ENCODE data around the gene SERHL2. TPM values are rescaled to one million over a fixed set of nuclear protein-coding genes. Genes with fewer than 3 reads are reported as not detected.
A peak's percentile ranks its signal among the peaks of the same experiment; 100 is the strongest.

SERHL2 gene
- total RNA-seq, 8 experiments from 2014 or later = 0.54 to 3.0 (median 1.9) TPM

GRCh38 chr22:42620084-42620483 lies 66.3 kb downstream of the SERHL2 start:
- in situ Hi-C loops (cut with MboI; ENCODE audit: low pct_unique_long_range_greater_than_20kb in 2 of 9, low sequenced_read_pairs in 9 of 9, unreplicated experiment in 9 of 9) = no loop called here
- H3K4me3 ChIP-seq = no peak overlapping the region
- no peak overlapping the region for H3K27ac ChIP-seq
- no peak for ATAC-seq (replicated peaks in 6 of 8)
- 100% methylated on average over 1 to 2 of the region's 4 CpGs; no CpG with 5 or more reads in 8 of the 10 experiments for WGBS, 10 experiments
- peaks cover 7% of the 10 kb centered on the region in 2 donors for H3K4me1 ChIP-seq (replicated peaks in 1 of 2)

- no peak overlapping the region for H3K27ac ChIP-seq
- ATAC-seq (replicated peaks in 6 of 8) = peak; percentile 81 to 97 (median 84)
- in situ Hi-C loops (cut with MboI; ENCODE audit: low pct_unique_long_range_greater_than_20kb in 2 of 9, low sequenced_read_pairs in 9 of 9, unreplicated experiment in 9 of 9) = no loop called here
- H3K4me1 ChIP-seq (replicated peaks in 1 of 2) = no peaks in the 10 kb centered on the region
- H3K4me3 ChIP-seq = no peak overlapping the region
- 0 to 40% (median 11%) methylated on average over 1 to 3 of the region's 11 CpGs; no CpG with 5 or more reads in 5 of the 10 experiments for WGBS, 10 experiments
These were observed 67.8 kb downstream of the SERHL2 start for GRCh38 chr22:42621505-42622002.

DNA sequence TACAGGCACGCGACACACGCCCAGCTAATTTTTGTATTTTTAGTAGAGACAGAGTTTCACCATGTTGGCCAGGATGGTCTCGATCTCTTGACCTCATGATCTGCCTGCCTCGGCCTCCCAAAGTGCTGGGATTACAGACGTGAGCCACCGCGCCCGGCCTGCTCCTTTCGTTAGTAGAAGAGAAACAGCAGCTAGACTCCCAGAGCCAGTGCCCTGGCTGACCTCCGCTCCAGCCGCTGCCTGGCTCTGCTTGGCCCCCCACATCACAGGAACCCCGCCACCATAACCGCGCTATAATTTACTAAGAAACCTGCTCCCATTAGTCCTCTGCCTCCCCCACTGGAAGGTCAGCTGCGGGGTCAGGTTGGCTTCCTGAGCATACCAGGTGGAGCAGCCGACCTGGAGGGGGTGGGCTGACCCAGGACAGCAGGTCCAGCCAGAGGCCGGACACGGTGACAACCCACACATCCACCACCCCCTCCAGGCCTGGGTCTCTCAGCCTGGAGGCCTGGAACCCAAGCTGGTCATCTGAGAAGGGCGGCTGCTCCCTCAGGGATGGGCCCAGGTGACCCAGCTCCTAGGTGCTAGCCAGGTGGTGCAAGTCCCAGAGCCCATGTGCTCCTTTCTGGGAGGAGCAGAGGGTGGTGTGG lies 68.4 kb downstream of the SERHL2 start:
- ATAC-seq (replicated peaks in 6 of 8) = no peak
- H3K27ac ChIP-seq = no peak overlapping the region
- H3K4me1 ChIP-seq (replicated peaks in 1 of 2) = no peaks in the 10 kb centered on the region
- WGBS, 10 experiments = 93 to 100% (median 100%) methylated on average over 1 to 6 of the region's 20 CpGs; no CpG with 5 or more reads in 5 of the 10 experiments
- H3K4me3 ChIP-seq = no peak overlapping the region
- in situ Hi-C loops (cut with MboI; ENCODE audit: low pct_unique_long_range_greater_than_20kb in 2 of 9, low sequenced_read_pairs in 9 of 9, unreplicated experiment in 9 of 9) = no loop called here

- Histone ChIP-seq H3K4me3 (no peak overlapping the region), H3K4me1 (replicated peaks in 1 of 2) (no peaks in the 10 kb centered on the region), H3K27ac (no peak overlapping the region)
- ATAC-seq (replicated peaks in 6 of 8) = no peak
- in situ Hi-C loops (cut with MboI; ENCODE audit: low pct_unique_long_range_greater_than_20kb in 2 of 9, low sequenced_read_pairs in 9 of 9, unreplicated experiment in 9 of 9) = no loop called here
- 60 to 100% (median 87%) methylated on average over 1 to 3 of the region's 18 CpGs; no CpG with 5 or more reads in 5 of the 10 experiments for WGBS, 10 experiments
These were observed 69.6 kb downstream of the SERHL2 start for GRCh38 chr22:42623301-42623751.

Other genes starting within 250 kb of the SERHL2 start
- 1 to 10 TPM in 2 of 8 experiments, under 1 TPM in 6; 0.16 to 1.1 (median 0.54) TPM for gene NFAM1, start 121.6 kb upstream of the SERHL2 start, total RNA-seq
- gene RRP7A, start 34.2 kb upstream of the SERHL2 start, total RNA-seq = 10 to 100 TPM; 15.1 to 43.7 (median 29.1) TPM
- gene POLDIP3, start 60.9 kb downstream of the SERHL2 start, total RNA-seq = 10 to 100 TPM; 35.5 to 63.0 (median 54.1) TPM
- under 1 TPM in 2 of 8 experiments, not detected in 6; 0.58 to 0.84 TPM for gene ATP5MGL, start 86.6 kb downstream of the SERHL2 start, total RNA-seq
- gene CYB5R3, start 95.4 kb downstream of the SERHL2 start, total RNA-seq = 10 to 100 TPM; 19.7 to 89.0 (median 54.0) TPM
- 10 to 100 TPM in 1 of 8 experiments, 1 to 10 TPM in 4, under 1 TPM in 3; 0.09 to 15.0 (median 1.2) TPM for gene A4GALT, start 166.9 kb downstream of the SERHL2 start, total RNA-seq

Data from motor neuron (in vitro differentiated cells).